Posterior cingulate gyrus (tissue), 11 donors: ENCODE results near the gene POLR2A.
"Not testable (repeated sequence)": the region's sequence is repeated elsewhere in the genome, so short reads cannot be mapped to it uniquely, and the experiment has no call there.

Source experiments
- DNase-seq, 10 donors: peaks; one replicate each; pipeline versions ENCODE4 v3.0.0 to v3.0.0-alpha.2; 2020 to 2021; ENCODE audit warnings: mixed read lengths in 3 of 10
- intact Hi-C: fragments of 100-400 bp; cut with DNase I; formaldehyde crosslinking; loops from one replicate; pipeline ENCODE4 v1.15.1; 2023

POLR2A gene

GRCh38 chr17:7448461-7448860, 35.7 kb upstream of the POLR2A start:
- DNase-seq: no peak
- intact Hi-C loops: no loop called here

- DNase-seq: peak in 1 of 10 donors; percentile 28
- intact Hi-C loops: no loop called here
Measured at GRCh38 chr17:7459961-7460545, 24.1 kb upstream of the POLR2A start.

DNA sequence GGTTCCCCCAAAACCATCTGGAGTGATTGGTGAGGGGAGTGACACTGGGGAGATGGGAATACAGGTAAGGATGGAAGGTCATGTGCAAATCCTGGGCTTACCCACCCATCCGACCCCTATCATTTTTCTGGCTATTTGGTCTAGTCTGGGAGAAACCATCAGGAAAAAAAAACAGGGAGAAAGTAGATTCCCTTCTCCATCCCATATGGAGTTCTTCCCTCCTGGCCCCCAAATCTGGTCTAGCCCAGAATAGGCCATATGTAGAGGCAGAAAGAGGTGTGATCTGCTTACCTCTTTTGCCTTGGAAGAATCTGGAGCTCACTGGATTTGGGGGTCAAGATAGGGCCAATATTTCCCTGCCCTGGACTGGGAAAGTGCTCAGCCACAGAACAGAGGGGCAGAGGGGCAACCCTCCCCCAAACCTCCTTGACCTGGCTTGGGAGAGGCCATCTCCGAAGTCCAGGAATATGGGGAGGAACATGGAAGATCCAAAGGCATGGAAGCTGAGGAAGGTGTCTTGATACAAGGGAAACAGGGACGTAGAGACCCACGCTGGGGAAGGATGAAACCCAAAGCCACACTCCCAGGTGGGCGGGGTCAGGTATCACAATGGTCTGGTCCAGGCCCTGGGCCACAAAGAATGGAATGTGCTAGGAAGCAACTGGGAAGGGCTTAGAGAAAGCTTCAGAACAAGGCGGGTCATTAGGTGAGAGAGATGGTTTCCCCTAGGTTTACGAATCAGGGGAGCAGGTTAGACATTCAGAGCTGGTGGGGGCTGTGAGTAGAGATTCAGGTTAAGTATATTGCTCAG, 23.1 kb upstream of the POLR2A start:
- intact Hi-C loops: no loop called here

GRCh38 chr17:7462474-7463371, 21.4 kb upstream of the POLR2A start:
- peak in 1 of 10 donors; percentile 85 for DNase-seq
- intact Hi-C loops: no loop called here

More for the DNA sequence above, 23.1 kb upstream of the POLR2A start:
- peak in 1 of 10 donors; percentile 36 for DNase-seq

- no peak for DNase-seq
- intact Hi-C loops: no loop called here
Measured at GRCh38 chr17:7463372-7463846, 20.8 kb upstream of the POLR2A start.

DNA sequence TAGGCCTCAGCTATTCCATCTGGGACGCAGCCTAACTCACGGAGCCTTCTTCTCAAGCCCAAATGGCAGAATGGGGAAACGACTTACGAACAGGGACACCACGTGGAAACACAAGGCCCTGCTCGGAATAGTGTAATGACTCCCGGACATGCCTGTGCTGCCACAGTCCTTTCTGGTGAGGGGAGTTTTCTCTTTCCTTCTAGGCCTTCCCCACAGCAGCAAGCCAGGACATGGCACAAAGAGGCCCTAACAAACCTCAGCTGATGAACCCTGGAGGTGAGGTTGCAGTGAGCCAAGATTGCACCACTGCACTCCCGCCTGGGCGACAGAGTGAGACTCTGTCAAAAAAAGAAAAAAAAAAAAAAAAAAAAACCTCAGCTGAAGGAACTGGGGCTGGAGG, 20.1 kb upstream of the POLR2A start:
- intact Hi-C loops: no loop called here
- no peak for DNase-seq

DNA sequence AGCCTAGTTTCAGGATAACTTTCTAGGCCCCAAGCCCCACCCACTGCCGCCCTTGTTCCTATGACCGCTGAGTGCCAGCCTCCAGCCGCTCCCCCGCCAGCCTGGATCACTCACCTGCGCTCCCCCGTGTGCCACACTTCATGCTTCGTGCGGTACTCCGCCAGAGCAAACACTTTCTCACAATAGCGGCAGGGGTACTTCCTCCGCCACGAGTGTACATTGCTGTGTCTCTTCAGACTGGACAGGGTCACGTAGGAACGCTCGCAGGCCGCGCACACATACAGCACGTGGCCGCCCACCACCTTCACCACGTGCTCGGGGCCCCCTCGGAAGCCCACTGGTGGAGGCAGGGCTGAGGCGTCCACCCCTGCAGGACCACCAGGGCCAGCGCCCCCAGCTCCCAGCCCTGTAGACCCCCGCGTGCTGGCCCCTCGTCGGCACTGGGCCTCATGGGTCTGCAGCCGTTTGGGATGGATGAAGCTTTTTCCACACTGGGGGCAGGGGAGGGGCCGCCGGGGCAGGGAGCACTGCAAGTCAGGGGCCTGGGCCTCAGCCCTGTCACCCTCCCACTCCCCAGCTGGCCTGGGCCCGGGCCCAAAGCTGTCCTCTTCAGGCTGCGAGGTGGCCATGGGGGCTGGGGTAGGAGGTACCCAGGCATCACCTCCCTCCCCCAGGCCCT, 18.4 kb upstream of the POLR2A start:
- peak in 1 of 10 donors; percentile 76 for DNase-seq
- intact Hi-C loops: no loop called here

DNA sequence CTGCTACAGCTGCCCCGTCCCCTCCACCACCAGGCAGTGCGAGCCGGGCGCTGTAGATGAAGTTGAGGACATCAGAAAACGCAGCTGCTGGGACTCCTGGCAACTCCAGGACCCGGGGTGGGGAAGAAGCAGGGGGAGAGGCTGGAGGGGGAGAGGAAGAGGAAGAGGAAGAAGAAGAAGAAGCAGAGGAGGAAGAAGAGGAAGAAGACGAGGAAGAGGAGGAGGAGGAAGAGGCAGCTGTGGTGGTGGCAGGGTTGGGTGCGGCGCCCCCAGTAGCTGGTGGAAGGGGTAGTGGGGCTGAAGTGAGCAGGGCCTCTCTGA, 17.9 kb upstream of the POLR2A start:
- intact Hi-C loops: no loop called here
- DNase-seq: no peak

DNA sequence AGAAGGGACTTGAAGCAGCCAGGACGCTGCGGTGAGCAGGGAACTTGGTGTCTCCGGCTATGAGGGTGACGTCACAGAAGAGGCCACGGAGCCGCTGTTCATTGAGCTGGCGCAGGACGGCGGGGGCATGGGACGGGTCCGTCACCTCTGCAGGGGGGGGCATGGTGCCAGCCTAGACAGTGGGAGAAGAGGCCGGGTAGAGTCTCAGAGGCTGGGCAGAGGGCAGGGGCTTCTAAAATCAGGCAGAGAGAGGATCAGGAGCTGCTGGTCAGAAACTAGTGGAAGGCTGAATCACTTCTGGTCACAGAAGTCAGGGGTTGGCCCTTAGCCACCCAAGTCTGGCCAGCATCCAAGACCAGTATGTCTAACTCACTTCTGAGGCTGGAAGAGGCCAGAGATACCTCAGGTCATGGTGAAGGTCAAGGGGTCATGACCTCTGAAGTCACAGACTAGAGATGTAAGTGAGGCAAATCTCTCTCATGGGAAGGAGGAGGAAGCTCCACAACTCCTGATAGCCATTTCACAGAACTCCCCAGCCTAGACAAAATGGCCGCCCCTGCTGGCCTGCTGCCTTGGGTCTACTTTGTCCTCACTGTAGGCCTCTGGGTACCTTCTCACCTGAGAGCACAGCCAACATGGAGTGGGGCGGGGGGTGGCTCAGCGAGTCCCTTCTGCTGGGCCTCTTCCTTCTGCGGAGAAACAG, 17.4 kb upstream of the POLR2A start:
- peak in 3 of 10 donors; percentile 42 to 85 (median 49) for DNase-seq

GRCh38 chr17:7467498-7467897, 16.7 kb upstream of the POLR2A start:
- no peak for DNase-seq
- intact Hi-C loops: no loop called here

More for the DNA sequence above, 17.4 kb upstream of the POLR2A start:
- intact Hi-C loops: no loop called here

- intact Hi-C loops: loop anchor here (1.0 kb wide), 1 partner anchor 8 kb away; no protein-coding TSS in a partner anchor
- DNase-seq: no peak
Measured at GRCh38 chr17:7468290-7468689, 15.9 kb upstream of the POLR2A start.

- intact Hi-C loops: loop anchor here (1.0 kb wide), 1 partner anchor 7 kb away; no protein-coding TSS in a partner anchor
- DNase-seq: peak in 1 of 10 donors; percentile 12
Measured at GRCh38 chr17:7468804-7469389, 15.3 kb upstream of the POLR2A start.

DNA sequence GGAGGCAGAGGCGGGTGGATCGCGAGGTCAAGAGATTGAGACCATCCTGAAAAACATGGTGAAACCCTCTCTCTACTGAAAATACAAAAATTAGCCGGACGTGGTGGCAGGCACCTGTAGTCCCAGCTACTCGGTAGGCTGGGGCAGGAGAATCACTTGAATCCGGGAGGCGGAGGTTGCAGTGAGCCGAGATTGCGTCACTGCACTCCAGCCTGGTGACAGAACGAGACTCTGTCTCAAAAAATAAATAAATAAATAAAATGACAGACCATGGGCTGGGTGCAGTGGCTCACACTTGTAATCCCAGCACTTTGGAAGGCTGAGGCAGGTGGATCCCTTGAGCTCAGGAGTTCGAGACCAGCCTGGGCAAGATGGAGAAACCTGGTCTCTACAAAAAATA, 14.3 kb upstream of the POLR2A start:
- intact Hi-C loops: not testable (repeated sequence)
- DNase-seq: peak in 2 of 10 donors; percentile 3 to 57

DNA sequence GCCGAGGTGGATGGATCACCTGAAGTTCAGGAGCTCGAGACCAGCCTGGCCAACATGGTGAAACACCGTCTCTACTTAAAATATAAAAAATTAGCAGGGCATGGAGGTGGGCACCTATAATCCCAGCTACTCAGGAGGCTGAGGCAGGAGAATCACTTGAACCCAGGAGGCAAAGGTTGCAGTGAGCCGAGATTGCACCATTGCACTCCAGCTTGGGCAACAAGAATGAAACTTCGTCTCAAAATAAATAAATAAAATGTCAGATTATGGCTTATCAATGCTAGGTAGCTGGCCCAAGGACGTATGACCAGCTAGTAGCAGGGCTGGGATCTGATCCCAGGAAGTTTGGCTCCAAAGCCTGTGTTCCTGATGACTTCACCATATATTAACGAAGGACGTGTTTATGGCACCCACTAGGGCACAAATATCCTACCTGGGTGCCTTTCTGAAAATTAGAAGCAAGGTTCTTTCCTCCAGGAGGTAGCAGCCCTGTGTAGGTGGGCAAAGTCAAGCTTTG, 13.7 kb upstream of the POLR2A start:
- DNase-seq, intact Hi-C loops: not testable (repeated sequence)

DNA sequence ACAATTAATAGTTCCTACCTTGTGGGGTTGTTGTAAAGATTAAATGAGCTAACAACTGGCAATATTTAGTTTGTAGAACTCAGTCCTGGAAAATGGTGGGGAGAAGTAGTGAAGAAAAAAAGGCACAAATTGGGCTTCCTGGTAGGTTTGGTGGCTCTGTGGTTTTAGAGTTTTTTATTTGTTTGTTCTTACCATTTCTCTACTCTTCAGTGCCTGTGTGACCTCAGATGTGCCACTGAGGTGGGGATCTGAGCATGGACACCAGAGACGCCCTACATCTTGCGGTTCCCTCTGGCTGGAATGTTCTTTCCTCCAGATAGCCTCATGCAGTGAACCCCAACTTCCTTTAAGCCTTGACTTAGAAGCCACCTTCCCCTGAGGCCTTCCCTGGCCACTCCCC, 12.4 kb upstream of the POLR2A start:
- peak in 2 of 10 donors; percentile 3 to 7 for DNase-seq
- intact Hi-C loops: no loop called here

- peak in 3 of 10 donors; percentile 20 to 57 (median 48) for DNase-seq
- intact Hi-C loops: not testable (repeated sequence)
Measured at GRCh38 chr17:7474767-7475166, 9.4 kb upstream of the POLR2A start.

DNA sequence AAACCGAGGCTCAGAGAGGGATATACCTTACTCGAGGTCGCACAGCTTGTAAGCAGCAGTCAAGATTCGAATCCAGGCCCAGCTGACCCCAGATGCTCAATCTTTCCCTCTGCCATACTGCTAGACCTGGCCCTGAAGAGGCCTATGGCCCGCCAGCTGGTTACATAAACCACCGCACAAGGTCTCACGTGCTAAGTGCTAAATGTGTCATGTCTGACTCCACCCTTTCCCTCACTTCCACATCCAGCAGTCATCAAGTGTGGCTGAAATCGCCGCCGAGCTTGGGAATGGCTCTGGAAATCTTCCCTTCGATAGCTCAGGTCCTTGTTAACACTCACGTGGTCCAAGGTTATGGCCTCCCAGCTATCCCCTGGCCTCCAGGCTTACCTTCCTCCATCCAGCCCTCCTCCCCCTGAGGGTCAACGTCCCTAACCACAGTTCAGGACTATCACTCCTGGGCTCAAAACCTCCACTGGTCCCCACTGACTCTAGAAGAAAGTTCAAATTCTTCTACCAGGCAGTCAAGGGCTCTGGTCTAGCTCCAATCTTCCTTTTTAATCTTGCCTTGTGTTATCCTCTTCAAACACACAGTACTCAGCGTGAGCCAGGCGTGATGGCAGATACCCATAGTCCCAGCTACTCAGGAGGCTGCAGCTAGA, 8.3 kb upstream of the POLR2A start:
- intact Hi-C loops: loop anchor here (1.0 kb wide), 1 partner anchor 8 kb away; no protein-coding TSS in a partner anchor
- DNase-seq: peak in 2 of 10 donors; percentile 65 to 66

DNA sequence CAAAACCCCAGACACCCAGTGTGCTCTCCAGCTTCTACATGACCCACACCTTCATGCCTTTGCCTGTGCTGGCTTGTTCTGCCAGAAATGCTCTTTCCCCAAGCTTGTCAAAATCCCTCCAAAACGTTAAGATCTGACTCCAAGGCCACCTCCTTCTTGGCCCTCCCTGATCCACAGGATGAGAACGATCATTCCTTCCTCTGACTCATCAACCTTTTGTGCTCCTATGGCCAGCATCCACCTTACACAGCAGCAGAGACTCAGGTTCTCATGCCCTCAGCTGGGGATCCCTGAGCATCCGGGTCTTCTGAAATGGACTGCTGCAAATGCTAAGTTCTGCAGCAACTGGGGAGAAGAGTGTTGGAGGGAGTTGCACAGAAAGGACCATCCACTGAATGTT, 7.7 kb upstream of the POLR2A start:
- intact Hi-C loops: loop anchor here (1.0 kb wide), 1 partner anchor 8 kb away; no protein-coding TSS in a partner anchor

More for the DNA sequence above, 7.7 kb upstream of the POLR2A start:
- DNase-seq: peak in 2 of 10 donors; percentile 3 to 13
